Ectodermal cell (in vitro differentiated cells): ENCODE data around the gene CROCC.
"Not testable (repeated sequence)": the region's sequence is repeated elsewhere in the genome, so short reads cannot be mapped to it uniquely, and the experiment has no call there.

ENCODE experiments used
- H3K27ac ChIP-seq: 2 replicates; pipeline ENCODE4 v1.7.0; 2013; ENCODE audit warnings: mild to moderate bottlenecking, low read depth, low read length; ENCODE audit not compliant: insufficient read depth, poor library complexity, severe bottlenecking
- H3K27me3 ChIP-seq: 2 replicates; pipeline ENCODE4 v1.7.0; 2013; ENCODE audit warnings: mild to moderate bottlenecking, low read length; ENCODE audit not compliant: insufficient read depth, control insufficient read depth, poor library complexity, severe bottlenecking
- H3K36me3 ChIP-seq: one replicate; pipeline ENCODE4 v1.7.0; 2013; ENCODE audit warnings: low read length; ENCODE audit not compliant: control insufficient read depth, insufficient read depth
- H3K4me1 ChIP-seq: one replicate; pipeline ENCODE4 v1.7.0; 2013; ENCODE audit warnings: low read length; ENCODE audit not compliant: control insufficient read depth, insufficient read depth
- H3K4me3 ChIP-seq: 2 replicates; pipeline ENCODE4 v1.7.0; 2013; ENCODE audit warnings: low read depth, low read length, control low read depth; ENCODE audit not compliant: insufficient read depth
- H3K9me3 ChIP-seq: 2 replicates; pipeline ENCODE4 v1.7.0; 2013; ENCODE audit warnings: mild to moderate bottlenecking, low read length, moderate library complexity; ENCODE audit not compliant: control insufficient read depth
- WGBS, 2 experiments: methylation state at CpG; one replicate each; pipeline ENCODE4 v1.1.7; 2013; ENCODE audit warnings: missing lambda C conversion rate in 2 of 2; 5-methylcytosine and 5-hydroxymethylcytosine counted together

The CROCC gene

DNA sequence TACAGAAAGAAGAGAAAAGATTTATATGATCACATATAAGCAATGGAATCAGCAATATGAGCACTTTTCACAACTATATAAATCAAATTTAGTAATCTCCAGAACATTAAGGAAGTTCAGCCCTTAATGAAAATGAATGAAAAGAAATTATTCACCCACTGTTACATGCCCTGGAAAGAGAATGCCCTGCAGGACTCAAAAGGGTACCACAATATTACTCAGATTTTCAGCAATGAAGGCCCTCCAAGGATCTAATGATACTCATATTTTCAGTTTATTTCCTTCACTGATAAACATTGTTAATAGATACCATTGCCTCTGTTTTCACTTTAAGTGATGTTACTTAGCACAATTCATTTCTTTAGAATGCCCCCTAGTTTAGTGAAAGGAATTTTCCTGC is 23.4 kb upstream of the CROCC start:
- H3K4me1 ChIP-seq, H3K27me3 ChIP-seq, H3K4me3 ChIP-seq, H3K9me3 ChIP-seq, H3K27ac ChIP-seq, H3K36me3 ChIP-seq: not testable (repeated sequence)

GRCh38 chr1:16899020-16899419 is 22.7 kb upstream of the CROCC start:
- not testable (repeated sequence) for H3K4me1 ChIP-seq, H3K27me3 ChIP-seq, H3K9me3 ChIP-seq, H3K4me3 ChIP-seq, H3K36me3 ChIP-seq, H3K27ac ChIP-seq
- 80 to 84% methylated on average over 2 of the region's 2 CpGs for WGBS, 2 experiments

DNA sequence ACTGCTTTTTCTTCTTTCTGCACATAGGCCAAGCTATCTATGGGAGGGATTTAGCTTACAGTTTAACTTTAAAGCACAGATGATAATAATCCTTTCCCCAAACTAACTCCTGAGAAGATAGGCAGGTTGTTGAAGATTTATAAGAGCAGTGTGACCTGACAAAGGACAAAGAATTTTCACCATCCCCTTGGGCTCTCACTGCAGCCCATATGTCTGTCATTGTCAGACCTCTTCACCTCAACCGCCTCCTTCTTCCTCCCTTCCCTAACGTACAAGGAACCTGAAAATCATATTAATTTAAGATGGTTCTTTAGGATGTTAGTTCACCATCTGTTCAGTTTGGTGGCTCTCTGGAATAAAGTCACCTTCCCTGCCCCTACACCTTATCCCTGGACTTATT is 21.0 kb upstream of the CROCC start:
- Histone ChIP-seq H3K4me3 (no peak overlapping the region), H3K4me1 (peaks cover 8% of the 10 kb centered on the region), H3K9me3 (no peaks in the 10 kb centered on the region), H3K36me3 (no peaks in the 10 kb centered on the region), H3K27me3 (no peaks in the 10 kb centered on the region), H3K27ac (no peak overlapping the region)
- WGBS, 2 experiments: 100% methylated on average over 1 of the region's 2 CpGs

GRCh38 chr1:16901371-16901770 is 20.4 kb upstream of the CROCC start:
- H3K36me3 ChIP-seq, H3K4me1 ChIP-seq, H3K27me3 ChIP-seq, H3K27ac ChIP-seq, H3K9me3 ChIP-seq, H3K4me3 ChIP-seq: not testable (repeated sequence)
- 81 to 85% methylated on average over 2 of the region's 2 CpGs for WGBS, 2 experiments

- no peak overlapping the region for H3K4me3 ChIP-seq
- no peaks in the 10 kb centered on the region for H3K27me3 ChIP-seq
- H3K36me3 ChIP-seq: no peaks in the 10 kb centered on the region
- WGBS, 2 experiments: 88 to 90% methylated on average over 2 of the region's 2 CpGs
- H3K27ac ChIP-seq: no peak overlapping the region
- peaks cover 5% of the 10 kb centered on the region for H3K4me1 ChIP-seq
- peaks cover 4% of the 10 kb centered on the region for H3K9me3 ChIP-seq
Measured at GRCh38 chr1:16903054-16903453, 18.7 kb upstream of the CROCC start.

GRCh38 chr1:16903458-16903796 is 18.3 kb upstream of the CROCC start:
- H3K27me3 ChIP-seq: no peaks in the 10 kb centered on the region
- peaks cover 5% of the 10 kb centered on the region for H3K4me1 ChIP-seq
- peaks cover 4% of the 10 kb centered on the region for H3K9me3 ChIP-seq
- H3K36me3 ChIP-seq: no peaks in the 10 kb centered on the region
- H3K27ac ChIP-seq: peak overlapping the region; percentile 100
- peak overlapping the region; percentile 11 for H3K4me3 ChIP-seq

- Histone ChIP-seq H3K27me3 (no peaks in the 10 kb centered on the region), H3K9me3 (peaks cover 4% of the 10 kb centered on the region), H3K27ac (peak overlapping the region; percentile 100), H3K4me1 (peaks cover 5% of the 10 kb centered on the region), H3K4me3 (peak overlapping the region; percentile 45), H3K36me3 (no peaks in the 10 kb centered on the region)
- 1 to 2% methylated on average over 27 of the region's 27 CpGs for WGBS, 2 experiments
Measured at GRCh38 chr1:16904560-16905109, 17.1 kb upstream of the CROCC start.

GRCh38 chr1:16905110-16905867 is 16.4 kb upstream of the CROCC start:
- no peaks in the 10 kb centered on the region for H3K27me3 ChIP-seq
- H3K4me3 ChIP-seq: peak overlapping the region; percentile 45

DNA sequence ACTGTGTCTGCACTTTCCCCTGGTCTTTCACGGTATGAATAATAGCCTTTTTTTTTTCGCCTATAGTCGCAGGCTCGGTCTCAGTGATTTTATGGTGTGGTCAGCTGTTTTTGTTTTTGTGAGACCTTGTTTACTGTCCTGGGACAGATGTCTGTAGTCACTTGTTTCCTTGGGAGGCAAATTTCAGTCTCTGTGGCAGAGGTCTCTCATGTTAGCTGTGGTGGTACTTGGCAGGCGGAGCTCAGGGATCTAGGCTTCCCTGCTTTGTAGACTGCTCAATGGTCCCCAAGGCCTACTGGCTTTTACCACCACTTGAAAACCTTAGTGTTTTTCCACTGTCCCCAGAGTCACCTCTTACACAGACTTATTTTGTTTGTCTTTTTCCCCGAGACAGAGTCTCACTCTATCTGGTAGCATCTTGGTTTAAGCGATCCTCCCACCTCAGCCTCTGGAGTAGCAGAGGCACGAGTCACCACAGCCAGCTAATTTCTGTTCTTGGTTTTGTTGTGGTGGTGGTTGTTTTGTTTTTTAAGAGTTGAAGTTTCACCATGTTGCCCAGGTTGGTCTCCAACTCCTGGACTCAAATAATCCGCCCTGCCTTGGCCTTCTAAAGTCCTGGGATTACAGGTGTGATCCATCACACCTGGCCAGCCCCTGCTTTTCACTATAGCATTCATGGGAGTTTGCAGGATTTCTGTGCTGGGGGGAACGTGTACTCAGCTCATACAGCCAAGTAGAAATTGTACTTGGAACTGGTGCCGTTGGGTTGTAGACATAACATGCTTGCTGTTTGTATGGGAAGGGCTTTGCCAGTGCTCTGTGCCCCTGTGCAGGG is 15.6 kb upstream of the CROCC start:
- H3K4me3 ChIP-seq: no peak overlapping the region
- peak overlapping the region; percentile 100 for H3K27ac ChIP-seq
- no peaks in the 10 kb centered on the region for H3K27me3 ChIP-seq
- H3K36me3 ChIP-seq: no peaks in the 10 kb centered on the region
- 88 to 90% methylated on average over 11 of the region's 11 CpGs for WGBS, 2 experiments
- H3K9me3 ChIP-seq: peaks cover 4% of the 10 kb centered on the region
- peaks cover 5% of the 10 kb centered on the region for H3K4me1 ChIP-seq

More at GRCh38 chr1:16905110-16905867, 16.4 kb upstream of the CROCC start:
- H3K27ac ChIP-seq: peak overlapping the region; percentile 100
- peaks cover 5% of the 10 kb centered on the region for H3K4me1 ChIP-seq
- no peaks in the 10 kb centered on the region for H3K36me3 ChIP-seq
- 9 to 11% methylated on average over 12 of the region's 12 CpGs for WGBS, 2 experiments
- peaks cover 4% of the 10 kb centered on the region for H3K9me3 ChIP-seq

DNA sequence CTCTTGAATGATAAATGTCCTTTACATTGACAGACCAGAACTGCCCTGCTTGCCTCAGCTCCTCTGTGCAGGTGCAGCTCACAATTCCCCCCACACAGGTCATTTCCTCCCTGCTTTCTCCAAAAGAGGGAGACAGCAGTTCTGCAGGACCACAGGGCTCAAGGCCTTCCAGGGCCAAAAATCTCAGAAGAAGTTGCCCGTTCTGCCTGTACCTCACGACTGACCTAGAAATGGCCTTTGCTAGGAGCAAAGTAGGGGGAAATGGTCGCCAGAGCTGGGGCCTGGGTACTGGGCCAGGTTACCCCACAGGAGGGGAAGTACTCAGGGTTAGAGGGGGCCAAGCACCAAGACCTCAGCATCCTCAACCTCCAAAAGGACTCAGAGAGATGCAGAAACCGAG is 14.9 kb upstream of the CROCC start:
- no peak overlapping the region for H3K4me3 ChIP-seq
- no peaks in the 10 kb centered on the region for H3K27me3 ChIP-seq
- H3K9me3 ChIP-seq: peaks cover 4% of the 10 kb centered on the region
- H3K4me1 ChIP-seq: peaks cover 5% of the 10 kb centered on the region
- no peak overlapping the region for H3K27ac ChIP-seq
- no peaks in the 10 kb centered on the region for H3K36me3 ChIP-seq
- 94 to 96% methylated on average over 4 of the region's 4 CpGs for WGBS, 2 experiments
